Fibroblast of mammary gland (primary cell): ENCODE measurements around the gene MX1.

Experiments used
- DNase-seq: peaks from one replicate; pipeline ENCODE4 v3.0.0-alpha.2; 2010; ENCODE audit warnings: low read depth
- H3K4me3 ChIP-seq: 2 replicates; pipeline ENCODE4 v1.5.1; 2011; ENCODE audit warnings: low read depth, mild to moderate bottlenecking, low read length, moderate library complexity; ENCODE audit not compliant: control insufficient read depth
- TF ChIP-seq, protein P1 (sequence below): conservative IDR thresholded peaks from 2 replicates; pipeline ENCODE4 v1.5.1; 2011; ENCODE audit warnings: low read depth, low read length, inconsistent platforms; ENCODE audit not compliant: control insufficient read depth, insufficient read depth

MX1 gene

DNA sequence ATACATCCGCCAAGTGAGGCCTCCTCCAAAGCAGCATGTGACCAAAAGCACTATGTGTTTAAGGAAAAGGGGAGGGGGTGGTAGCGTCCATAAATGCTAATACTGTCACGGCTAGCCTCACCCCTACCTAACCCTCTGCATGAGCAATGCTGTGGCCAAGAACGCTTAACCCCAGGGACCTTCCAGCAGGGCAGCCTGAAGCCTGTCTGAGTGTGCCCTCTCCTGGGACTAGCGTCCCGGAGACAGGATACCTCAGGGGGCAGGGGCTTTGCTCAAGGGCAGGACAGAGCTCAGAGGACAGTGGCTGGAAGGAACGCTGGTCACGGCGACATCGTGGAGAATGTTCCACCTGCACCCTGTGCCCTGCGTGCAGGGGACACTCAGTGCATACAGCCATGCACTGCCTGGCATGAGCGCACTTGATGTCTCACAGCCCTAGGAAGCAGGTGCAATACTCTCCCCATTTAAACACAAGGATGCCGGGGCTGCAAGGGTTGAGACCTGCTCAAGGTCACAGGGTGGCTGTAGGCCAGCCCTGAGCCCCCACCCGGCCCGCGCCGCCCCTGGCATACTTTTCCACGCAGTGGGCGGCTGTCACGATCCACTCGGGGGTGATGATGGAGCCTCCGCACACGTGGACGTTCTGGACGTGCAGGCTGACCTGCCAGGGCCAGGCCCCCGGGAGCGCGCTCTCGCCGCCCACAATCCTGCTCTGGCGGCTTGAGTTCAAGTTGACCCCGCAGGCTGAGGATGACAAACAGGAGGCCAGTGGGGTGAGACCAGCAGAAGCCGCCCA is 46.9 kb downstream of the MX1 start:
- TF ChIP-seq, protein P1, sequence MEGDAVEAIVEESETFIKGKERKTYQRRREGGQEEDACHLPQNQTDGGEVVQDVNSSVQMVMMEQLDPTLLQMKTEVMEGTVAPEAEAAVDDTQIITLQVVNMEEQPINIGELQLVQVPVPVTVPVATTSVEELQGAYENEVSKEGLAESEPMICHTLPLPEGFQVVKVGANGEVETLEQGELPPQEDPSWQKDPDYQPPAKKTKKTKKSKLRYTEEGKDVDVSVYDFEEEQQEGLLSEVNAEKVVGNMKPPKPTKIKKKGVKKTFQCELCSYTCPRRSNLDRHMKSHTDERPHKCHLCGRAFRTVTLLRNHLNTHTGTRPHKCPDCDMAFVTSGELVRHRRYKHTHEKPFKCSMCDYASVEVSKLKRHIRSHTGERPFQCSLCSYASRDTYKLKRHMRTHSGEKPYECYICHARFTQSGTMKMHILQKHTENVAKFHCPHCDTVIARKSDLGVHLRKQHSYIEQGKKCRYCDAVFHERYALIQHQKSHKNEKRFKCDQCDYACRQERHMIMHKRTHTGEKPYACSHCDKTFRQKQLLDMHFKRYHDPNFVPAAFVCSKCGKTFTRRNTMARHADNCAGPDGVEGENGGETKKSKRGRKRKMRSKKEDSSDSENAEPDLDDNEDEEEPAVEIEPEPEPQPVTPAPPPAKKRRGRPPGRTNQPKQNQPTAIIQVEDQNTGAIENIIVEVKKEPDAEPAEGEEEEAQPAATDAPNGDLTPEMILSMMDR: no peak
- no peak for DNase-seq
- no peak overlapping the region for H3K4me3 ChIP-seq

DNA sequence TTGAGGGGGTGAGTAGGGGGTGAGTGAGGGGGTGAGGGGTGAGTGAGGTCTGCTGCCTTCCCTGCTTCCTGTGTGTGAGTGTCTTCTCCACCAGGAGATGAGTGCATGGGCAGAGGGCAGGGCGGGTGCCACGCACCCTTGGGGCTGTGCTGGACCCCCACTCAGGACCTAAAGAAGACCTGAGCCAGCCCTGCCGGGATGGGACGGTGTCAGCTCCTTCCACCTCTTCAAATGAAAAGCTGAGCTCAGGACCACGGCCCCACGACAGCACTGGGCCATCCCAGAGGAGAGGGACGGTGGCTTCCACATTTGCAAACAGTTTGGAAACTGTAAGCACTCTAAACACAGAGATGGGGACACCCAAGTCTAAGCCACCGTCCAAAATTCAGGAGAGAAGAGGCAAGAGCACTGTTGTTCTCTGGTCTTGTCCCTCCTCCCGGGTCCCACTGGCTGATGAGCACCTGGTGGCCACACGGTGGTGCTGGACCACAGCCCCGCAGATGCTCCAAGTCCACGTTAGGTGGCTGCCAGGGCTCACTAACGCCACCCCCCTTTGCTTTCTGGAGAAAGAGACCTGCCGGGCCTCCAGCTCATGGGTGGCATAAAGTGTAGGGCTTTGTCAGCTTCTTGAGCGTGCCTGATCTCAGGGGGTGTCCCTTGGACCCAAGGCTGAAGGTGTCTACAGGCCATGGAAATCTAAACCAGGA is 49.8 kb downstream of the MX1 start:
- TF ChIP-seq, protein P1: no peak
- DNase-seq: no peak
- H3K4me3 ChIP-seq: no peak overlapping the region

DNA sequence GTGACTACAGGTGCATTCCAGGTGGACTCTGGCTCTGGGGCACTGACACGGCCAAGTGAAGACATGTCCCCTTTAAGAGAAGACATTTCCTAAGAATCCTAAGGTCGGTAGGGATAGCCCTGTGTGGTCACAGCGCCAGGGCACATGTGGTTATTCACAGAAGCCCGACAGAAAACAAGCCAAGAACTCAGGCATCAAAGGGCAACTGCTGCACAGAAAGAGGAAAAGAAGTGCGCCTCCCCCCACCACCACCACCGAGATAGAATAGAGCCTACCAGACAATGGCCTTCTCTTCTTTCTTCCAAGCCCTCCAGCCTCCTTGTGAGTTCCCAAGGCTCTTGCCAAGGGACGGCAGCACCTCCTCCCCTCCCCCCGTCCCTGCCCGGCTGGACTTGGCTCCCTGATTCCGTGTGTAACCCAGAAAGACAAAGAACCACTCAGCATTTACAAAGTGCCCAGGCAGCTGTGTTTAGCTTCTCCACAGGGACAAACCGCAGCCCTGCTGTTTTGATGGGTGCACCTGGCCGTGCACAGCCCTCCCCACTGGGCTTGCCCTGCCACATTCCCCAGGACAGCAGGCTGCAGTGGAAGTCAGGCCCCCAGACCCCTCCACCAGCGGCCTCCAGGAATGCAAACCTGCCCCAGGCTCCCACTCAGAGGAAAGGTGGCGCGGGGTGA is 51.7 kb downstream of the MX1 start:
- TF ChIP-seq, protein P1: no peak
- H3K4me3 ChIP-seq: no peak overlapping the region
- DNase-seq: no peak

DNA sequence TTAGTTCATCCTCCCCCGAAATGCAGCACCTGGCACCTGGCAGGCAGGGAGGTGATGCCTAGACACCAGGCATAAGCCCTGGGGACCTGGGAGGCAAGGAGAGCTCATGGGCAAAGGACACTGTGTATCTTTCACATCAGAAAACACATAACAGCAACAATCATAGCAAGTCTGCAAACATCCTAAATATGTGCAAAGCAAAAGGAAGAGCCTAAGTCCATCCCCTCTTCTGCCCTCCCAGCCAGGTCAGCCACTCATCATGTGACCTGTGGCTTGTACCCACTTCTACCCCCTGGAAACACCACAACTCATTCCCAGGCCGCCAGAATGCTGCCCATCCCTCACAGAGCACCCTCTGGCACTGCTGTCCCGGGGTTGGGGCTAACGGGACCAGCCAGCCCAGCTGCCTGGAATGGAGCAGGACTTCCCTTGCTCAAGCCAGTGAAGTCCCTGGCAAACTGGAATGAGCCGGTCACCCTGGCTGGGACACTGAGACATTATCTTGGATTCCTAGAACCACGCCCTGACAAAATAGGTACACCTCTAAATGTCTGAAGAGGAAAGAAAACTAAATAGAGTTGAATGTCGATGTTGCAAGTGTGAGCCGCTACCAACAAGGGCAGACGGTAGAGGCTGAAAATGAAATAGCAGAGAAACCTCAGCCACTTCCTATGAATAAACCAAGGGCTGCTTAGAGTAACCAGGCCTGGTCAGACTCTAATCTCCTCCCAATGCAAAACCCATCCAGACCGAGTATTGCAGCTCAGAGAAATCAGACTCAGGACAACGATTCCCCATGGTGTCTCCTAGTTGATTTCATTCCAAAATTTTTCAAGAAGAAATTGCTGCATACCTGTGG is 52.5 kb downstream of the MX1 start:
- no peak for DNase-seq
- no peak overlapping the region for H3K4me3 ChIP-seq
- TF ChIP-seq, protein P1: no peak

DNA sequence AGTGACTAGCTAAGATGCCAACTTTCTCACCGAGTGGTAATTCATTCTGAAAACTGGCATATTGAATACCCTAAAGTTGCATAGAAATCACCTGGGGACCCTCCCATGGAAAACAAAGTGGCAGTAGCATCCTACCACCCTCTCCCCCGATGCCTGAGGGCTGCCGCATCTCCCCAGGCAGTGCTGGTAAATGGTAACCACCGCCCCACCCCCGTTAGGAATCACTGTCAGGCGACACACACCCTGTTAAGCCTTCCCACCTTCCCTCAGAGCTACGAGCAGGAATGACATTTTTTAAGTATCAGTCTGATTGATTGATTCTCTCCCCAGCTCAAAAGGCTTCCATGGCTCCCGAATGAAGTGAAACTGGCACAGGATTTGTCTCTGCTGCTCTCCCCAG is 53.6 kb downstream of the MX1 start:
- TF ChIP-seq, protein P1: no peak
- no peak overlapping the region for H3K4me3 ChIP-seq
- no peak for DNase-seq

DNA sequence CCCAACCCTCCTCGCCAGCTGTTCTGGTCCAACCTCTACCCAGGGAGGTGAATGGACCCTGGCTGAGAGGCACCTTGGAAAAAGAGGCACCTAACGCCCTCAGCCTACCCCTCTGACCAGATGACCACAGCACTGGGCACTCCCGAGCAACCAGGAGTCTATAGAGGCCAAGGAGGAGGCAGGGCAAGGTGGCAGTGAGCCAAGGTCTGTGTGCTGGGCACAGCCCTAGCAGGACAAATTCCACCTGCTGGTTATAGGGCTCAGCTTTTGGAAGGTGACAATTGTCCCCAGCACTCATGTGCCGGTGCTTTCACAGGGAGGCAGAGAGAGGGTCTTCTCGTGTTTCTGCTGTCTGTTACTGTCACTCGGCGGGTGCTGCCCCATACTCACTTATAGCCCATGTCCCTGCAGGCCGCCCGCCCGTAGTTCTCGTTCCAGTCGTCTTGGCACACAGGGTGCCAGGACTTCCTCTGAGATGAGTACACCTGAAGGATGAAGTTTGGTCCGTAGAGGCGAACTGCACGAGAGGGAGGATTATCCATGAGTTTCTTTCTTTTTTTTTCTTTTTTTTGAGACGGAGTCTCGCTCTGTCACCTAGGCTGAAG is 54.1 kb downstream of the MX1 start:
- TF ChIP-seq, protein P1: no peak
- DNase-seq: no peak
- no peak overlapping the region for H3K4me3 ChIP-seq
